Measurements from ENCODE around the gene SECISBP2L. TPM values are rescaled to one million over a fixed set of nuclear protein-coding genes. Genes with fewer than 3 reads are reported as not detected.

The SECISBP2L gene
- total and polyA plus RNA-seq, 4 experiments from 2014 or later = 9.1 to 72.9 (median 43.3) TPM

DNA sequence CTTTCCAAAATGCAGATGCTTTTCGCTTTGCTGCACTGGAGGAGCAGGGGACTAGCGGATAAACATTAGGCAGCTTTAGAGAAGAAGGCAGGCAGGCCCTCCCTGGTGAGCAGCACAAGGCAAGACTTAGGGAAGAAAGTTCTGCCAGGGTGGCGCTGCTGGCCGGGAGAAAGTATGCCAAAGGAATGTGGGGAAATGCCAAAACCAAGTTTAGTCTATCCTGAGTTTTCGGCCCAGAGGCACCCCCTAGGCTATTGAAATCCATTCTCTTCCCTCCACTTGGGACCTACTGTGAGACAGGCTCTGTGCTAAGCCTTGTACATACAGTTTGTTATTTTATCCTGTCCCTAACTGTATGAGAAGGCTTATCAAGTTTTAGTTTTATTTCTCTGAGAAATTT lies 91.7 kb downstream of the SECISBP2L start:
- intact Hi-C loops (cut with micrococcal nuclease) = no loop called here

DNA sequence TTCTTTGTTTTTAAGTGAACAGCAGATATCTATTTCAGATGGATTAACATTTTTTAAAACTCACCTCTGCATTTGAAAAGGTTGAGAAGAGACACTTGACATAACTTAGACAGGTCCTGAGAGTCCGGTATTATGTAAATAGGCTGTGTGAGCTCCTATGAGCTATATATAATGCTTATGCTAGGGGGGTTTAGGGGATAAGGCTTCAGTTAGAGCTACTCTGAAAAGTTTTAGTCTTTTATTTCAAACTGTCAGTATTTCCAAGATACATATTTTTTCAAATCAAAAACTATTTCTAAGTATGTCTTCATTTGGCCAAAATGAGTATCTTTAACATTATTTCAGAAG lies 99.4 kb downstream of the SECISBP2L start:
- H3K9me3 ChIP-seq (ENCODE audit: control insufficient read depth in 1 of 2, low read length in 2 of 2) = no peaks in the 10 kb centered on the region
- H3K27ac ChIP-seq (ENCODE audit: low read depth, low read length) = no peak overlapping the region
- H3K4me3 ChIP-seq (ENCODE audit: low read length in 2 of 2) = no peak overlapping the region
- Mint-ChIP-seq H3K27me3 (peaks cover 11 to 13% of the 10 kb centered on the region in 2 donors), H3K9me3 (peaks cover 0 to 4% (median 0%) of the 10 kb centered on the region in 8 donors), H3K4me1 (no peaks in the 10 kb centered on the region), H3K36me3 (no peaks in the 10 kb centered on the region), H3K27ac (no peak overlapping the region), H3K4me3 (no peak overlapping the region)
- CTCF ChIA-PET (ENCODE audit: partially characterized antibody) = no interaction called here
- no peak for DNase-seq
- H3K36me3 ChIP-seq (ENCODE audit: insufficient read depth, low read length) = no peaks in the 10 kb centered on the region
- intact Hi-C loops (cut with micrococcal nuclease) = no loop called here
- no peaks in the 10 kb centered on the region for H3K27me3 ChIP-seq (ENCODE audit: insufficient read depth, low read length)
- no peaks in the 10 kb centered on the region for H3K4me1 ChIP-seq (ENCODE audit: insufficient read depth, low read length)
- POLR2A ChIA-PET (ENCODE audit: partially characterized antibody) = no interaction called here

More for the DNA sequence above, 91.7 kb downstream of the SECISBP2L start:
- H3K27ac Mint-ChIP-seq = no peak overlapping the region
- Histone ChIP-seq H3K9me3 (ENCODE audit: control insufficient read depth in 1 of 2, low read length in 2 of 2) (no peaks in the 10 kb centered on the region), H3K27me3 (ENCODE audit: insufficient read depth, low read length) (no peaks in the 10 kb centered on the region), H3K4me3 (ENCODE audit: low read length in 2 of 2) (no peak overlapping the region), H3K36me3 (ENCODE audit: insufficient read depth, low read length) (no peaks in the 10 kb centered on the region), H3K27ac (ENCODE audit: low read depth, low read length) (no peak overlapping the region), H3K4me1 (ENCODE audit: insufficient read depth, low read length) (no peaks in the 10 kb centered on the region)
- no peaks in the 10 kb centered on the region for H3K36me3 Mint-ChIP-seq
- peaks cover 2 to 9% of the 10 kb centered on the region in 2 donors for H3K27me3 Mint-ChIP-seq
- CTCF ChIA-PET (ENCODE audit: partially characterized antibody) = interaction anchor here (1.4 to 1.5 kb wide), 2 partner anchors 10 to 21 kb away, joined by 3 to 4 read pairs; no protein-coding TSS in a partner anchor
- POLR2A ChIA-PET (ENCODE audit: partially characterized antibody) = no interaction called here
- H3K4me1 Mint-ChIP-seq = no peaks in the 10 kb centered on the region
- no peak for DNase-seq
- no peak overlapping the region for H3K4me3 Mint-ChIP-seq
- H3K9me3 Mint-ChIP-seq = peaks cover 0 to 6% (median 0%) of the 10 kb centered on the region in 8 donors

DNA sequence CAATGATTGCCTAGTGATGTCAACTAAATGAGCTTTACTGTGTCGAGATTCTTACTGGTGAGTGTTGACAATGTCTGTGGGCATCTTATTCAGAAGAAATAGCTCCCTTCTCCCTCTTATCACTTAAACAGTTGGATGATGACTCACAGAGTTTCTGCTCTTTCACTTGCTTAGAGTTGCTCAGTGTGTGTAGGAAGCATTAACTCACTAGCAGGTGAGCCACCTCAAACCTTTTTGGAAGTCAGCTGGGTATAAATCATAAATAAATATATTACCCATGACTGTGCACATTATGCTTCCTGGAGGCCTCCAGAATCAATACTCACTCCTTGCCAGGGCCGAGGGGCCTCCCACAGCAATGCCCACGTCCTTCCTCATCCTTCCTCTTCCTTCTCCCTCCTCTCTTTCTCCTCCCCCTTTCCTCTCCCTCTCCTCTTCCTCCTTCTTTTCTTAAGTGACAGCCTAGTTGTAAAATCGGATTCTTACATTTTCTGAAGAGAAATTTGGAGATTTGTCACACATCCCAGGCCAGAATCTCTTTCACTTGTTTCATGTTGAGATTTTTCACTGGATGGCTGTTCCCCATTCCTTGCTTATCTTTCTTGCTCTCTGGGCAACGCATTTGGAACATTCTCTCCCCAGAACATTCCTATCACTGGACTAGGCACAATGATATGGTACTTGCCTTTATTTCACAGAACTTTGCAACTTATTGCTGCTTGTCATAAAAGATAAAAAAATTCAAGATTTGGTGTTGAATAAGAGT lies 100.0 kb downstream of the SECISBP2L start:
- Mint-ChIP-seq H3K9me3 (peaks cover 0 to 1% (median 0%) of the 10 kb centered on the region in 8 donors), H3K36me3 (no peaks in the 10 kb centered on the region), H3K4me3 (no peak overlapping the region), H3K27ac (no peak overlapping the region), H3K27me3 (peaks cover 8 to 13% of the 10 kb centered on the region in 2 donors), H3K4me1 (no peaks in the 10 kb centered on the region)
- ChIA-PET CTCF (ENCODE audit: partially characterized antibody) (no interaction called here), POLR2A (ENCODE audit: partially characterized antibody) (interaction anchor here (0.7 kb wide), 1 partner anchor 29 kb away, joined by 3 read pairs; no protein-coding TSS in a partner anchor)
- Histone ChIP-seq H3K9me3 (ENCODE audit: control insufficient read depth in 1 of 2, low read length in 2 of 2) (no peaks in the 10 kb centered on the region), H3K36me3 (ENCODE audit: insufficient read depth, low read length) (no peaks in the 10 kb centered on the region), H3K4me3 (ENCODE audit: low read length in 2 of 2) (no peak overlapping the region), H3K27me3 (ENCODE audit: insufficient read depth, low read length) (no peaks in the 10 kb centered on the region), H3K27ac (ENCODE audit: low read depth, low read length) (no peak overlapping the region), H3K4me1 (ENCODE audit: insufficient read depth, low read length) (no peaks in the 10 kb centered on the region)
- DNase-seq = no peak
- intact Hi-C loops (cut with micrococcal nuclease) = no loop called here

DNA sequence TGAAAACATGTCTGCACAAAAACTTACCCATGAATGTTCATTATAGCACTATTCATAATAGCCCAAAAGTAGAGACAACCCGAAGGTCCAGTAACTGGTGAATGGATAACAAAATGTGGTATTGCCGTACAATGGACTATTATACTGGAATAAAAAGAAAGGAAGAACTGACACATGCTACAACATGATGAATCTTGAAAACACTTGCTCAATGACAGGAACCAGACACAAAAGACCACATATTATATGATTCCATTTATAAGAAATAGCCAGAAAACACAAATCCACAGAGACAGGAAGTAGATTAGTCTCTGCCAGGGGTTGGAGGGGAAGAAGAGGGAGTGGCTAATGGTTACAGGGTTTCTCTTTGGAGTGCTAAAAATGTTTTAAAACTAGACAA lies 100.9 kb downstream of the SECISBP2L start:
- intact Hi-C loops (cut with micrococcal nuclease) = no loop called here
- Histone ChIP-seq H3K36me3 (ENCODE audit: insufficient read depth, low read length) (no peaks in the 10 kb centered on the region), H3K27me3 (ENCODE audit: insufficient read depth, low read length) (no peaks in the 10 kb centered on the region), H3K4me3 (ENCODE audit: low read length in 2 of 2) (no peak overlapping the region), H3K27ac (ENCODE audit: low read depth, low read length) (no peak overlapping the region), H3K4me1 (ENCODE audit: insufficient read depth, low read length) (no peaks in the 10 kb centered on the region), H3K9me3 (ENCODE audit: control insufficient read depth in 1 of 2, low read length in 2 of 2) (no peaks in the 10 kb centered on the region)
- Mint-ChIP-seq H3K4me3 (peak overlapping the region in 1 of 8 donors; percentile 23), H3K36me3 (no peaks in the 10 kb centered on the region), H3K27me3 (peaks cover 11 to 17% of the 10 kb centered on the region in 2 donors), H3K9me3 (no peaks in the 10 kb centered on the region), H3K27ac (peak overlapping the region in 1 of 7 donors; percentile 27), H3K4me1 (no peaks in the 10 kb centered on the region)
- DNase-seq = no peak
- ChIA-PET POLR2A (ENCODE audit: partially characterized antibody) (interaction anchor here (0.7 kb wide), 1 partner anchor 28 kb away, joined by 3 read pairs; no protein-coding TSS in a partner anchor), CTCF (ENCODE audit: partially characterized antibody) (no interaction called here)

DNA sequence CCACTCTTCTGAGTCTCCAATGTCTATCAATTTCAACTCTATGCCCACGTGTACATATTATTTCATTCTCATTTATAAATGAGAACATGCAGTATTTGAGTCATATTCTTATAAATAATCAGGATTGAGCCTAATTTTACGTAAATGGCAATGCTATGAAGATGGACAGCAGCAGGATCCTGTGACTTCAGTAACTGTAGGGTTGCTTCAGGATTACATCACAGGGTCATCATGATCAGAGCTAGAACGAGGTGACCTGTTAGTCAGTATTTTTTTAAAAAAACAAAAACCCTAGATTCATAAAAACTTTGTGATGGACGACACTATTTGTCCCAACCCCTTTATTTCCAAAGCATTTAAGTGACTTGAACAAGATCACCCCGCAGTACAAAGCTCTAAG lies 104.3 kb downstream of the SECISBP2L start:
- DNase-seq = no peak
- intact Hi-C loops (cut with micrococcal nuclease) = no loop called here
- no peaks in the 10 kb centered on the region for H3K9me3 Mint-ChIP-seq
- POLR2A ChIA-PET (ENCODE audit: partially characterized antibody) = no interaction called here
- CTCF ChIA-PET (ENCODE audit: partially characterized antibody) = interaction anchor here (3.4 kb wide), 1 partner anchor 34 kb away, joined by 13 read pairs; no protein-coding TSS in a partner anchor
- H3K4me1 Mint-ChIP-seq = no peaks in the 10 kb centered on the region
- H3K27ac Mint-ChIP-seq = no peak overlapping the region
- no peak overlapping the region for H3K4me3 ChIP-seq (ENCODE audit: low read length in 2 of 2)
- no peak overlapping the region for H3K4me3 Mint-ChIP-seq
- H3K36me3 Mint-ChIP-seq = no peaks in the 10 kb centered on the region
- H3K27me3 ChIP-seq (ENCODE audit: insufficient read depth, low read length) = no peaks in the 10 kb centered on the region
- H3K27ac ChIP-seq (ENCODE audit: low read depth, low read length) = no peak overlapping the region
- H3K9me3 ChIP-seq (ENCODE audit: control insufficient read depth in 1 of 2, low read length in 2 of 2) = no peaks in the 10 kb centered on the region
- H3K4me1 ChIP-seq (ENCODE audit: insufficient read depth, low read length) = no peaks in the 10 kb centered on the region
- H3K27me3 Mint-ChIP-seq = peaks cover 19 to 22% of the 10 kb centered on the region in 2 donors
- H3K36me3 ChIP-seq (ENCODE audit: insufficient read depth, low read length) = no peaks in the 10 kb centered on the region

DNA sequence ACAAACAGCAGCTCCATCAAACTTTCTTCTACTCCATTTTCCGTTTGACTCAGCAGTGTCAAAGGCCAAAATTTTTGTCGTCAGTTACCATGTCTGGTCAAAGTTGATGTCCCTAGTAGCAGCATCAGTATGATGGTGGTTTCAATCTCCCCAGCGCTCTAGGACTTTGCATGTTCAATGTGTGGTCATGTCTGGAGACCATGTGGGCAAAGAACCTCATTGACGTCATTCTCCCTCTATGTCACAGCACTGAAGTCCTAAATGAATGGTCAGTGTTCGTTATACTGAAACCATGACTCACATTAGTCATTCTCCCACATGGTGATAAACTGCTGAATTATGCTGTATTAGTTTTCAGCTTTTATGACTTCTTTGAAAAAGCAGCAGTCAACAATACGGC lies 105.7 kb downstream of the SECISBP2L start:
- Mint-ChIP-seq H3K9me3 (peaks cover 0 to 2% (median 0%) of the 10 kb centered on the region in 8 donors), H3K4me1 (no peaks in the 10 kb centered on the region), H3K4me3 (no peak overlapping the region), H3K27ac (no peak overlapping the region), H3K36me3 (no peaks in the 10 kb centered on the region), H3K27me3 (peaks cover 20 to 27% of the 10 kb centered on the region in 2 donors)
- Histone ChIP-seq H3K36me3 (ENCODE audit: insufficient read depth, low read length) (no peaks in the 10 kb centered on the region), H3K27ac (ENCODE audit: low read depth, low read length) (no peak overlapping the region), H3K4me1 (ENCODE audit: insufficient read depth, low read length) (no peaks in the 10 kb centered on the region), H3K27me3 (ENCODE audit: insufficient read depth, low read length) (no peaks in the 10 kb centered on the region), H3K9me3 (ENCODE audit: control insufficient read depth in 1 of 2, low read length in 2 of 2) (no peaks in the 10 kb centered on the region), H3K4me3 (ENCODE audit: low read length in 2 of 2) (no peak overlapping the region)
- CTCF ChIA-PET (ENCODE audit: partially characterized antibody) = interaction anchor here (0.8 to 3.4 kb wide), 2 partner anchors 35 to 161 kb away, joined by 3 to 13 read pairs; no protein-coding TSS in a partner anchor
- intact Hi-C loops (cut with micrococcal nuclease) = no loop called here
- no peak for DNase-seq
- POLR2A ChIA-PET (ENCODE audit: partially characterized antibody) = no interaction called here

DNA sequence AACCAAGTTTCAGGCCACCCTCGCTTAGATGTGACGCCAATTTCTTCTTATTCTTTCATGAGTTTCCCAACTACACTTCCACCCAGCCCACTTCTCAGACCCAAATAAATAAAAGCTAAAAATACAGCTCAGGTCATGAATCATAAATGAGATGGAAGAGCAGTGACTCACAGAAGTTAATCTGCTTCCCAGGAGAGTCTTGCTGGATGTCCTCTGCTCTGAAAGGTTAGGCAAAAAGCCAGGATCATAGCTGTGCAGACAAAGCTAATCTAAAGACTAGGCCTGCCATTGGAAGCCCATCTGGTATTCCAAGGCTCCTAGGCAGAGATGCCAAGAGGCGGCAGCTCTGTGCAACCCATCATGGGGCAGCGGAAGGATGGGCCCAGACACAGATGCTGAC lies 106.6 kb downstream of the SECISBP2L start:
- H3K27me3 ChIP-seq (ENCODE audit: insufficient read depth, low read length) = no peaks in the 10 kb centered on the region
- no peaks in the 10 kb centered on the region for H3K4me1 ChIP-seq (ENCODE audit: insufficient read depth, low read length)
- no peaks in the 10 kb centered on the region for H3K36me3 ChIP-seq (ENCODE audit: insufficient read depth, low read length)
- peak overlapping the region in 1 of 7 donors; percentile 4 for H3K27ac Mint-ChIP-seq
- no peaks in the 10 kb centered on the region for H3K36me3 Mint-ChIP-seq
- intact Hi-C loops (cut with micrococcal nuclease) = no loop called here
- H3K27ac ChIP-seq (ENCODE audit: low read depth, low read length) = no peak overlapping the region
- no peaks in the 10 kb centered on the region for H3K9me3 ChIP-seq (ENCODE audit: control insufficient read depth in 1 of 2, low read length in 2 of 2)
- peaks cover 0 to 2% (median 0%) of the 10 kb centered on the region in 8 donors for H3K9me3 Mint-ChIP-seq
- ChIA-PET CTCF (ENCODE audit: partially characterized antibody) (interaction anchor here (3.4 kb wide), 1 partner anchor 36 kb away, joined by 13 read pairs; no protein-coding TSS in a partner anchor), POLR2A (ENCODE audit: partially characterized antibody) (no interaction called here)
- no peak for DNase-seq
- peaks cover 25 to 30% of the 10 kb centered on the region in 2 donors for H3K27me3 Mint-ChIP-seq
- no peak overlapping the region for H3K4me3 Mint-ChIP-seq
- no peak overlapping the region for H3K4me3 ChIP-seq (ENCODE audit: low read length in 2 of 2)
- no peaks in the 10 kb centered on the region for H3K4me1 Mint-ChIP-seq
